HUES6 (cell line): ENCODE data around the gene NUDT15.
"Not testable (repeated sequence)": the region's sequence is repeated elsewhere in the genome, so short reads cannot be mapped to it uniquely, and the experiment has no call there.

Source experiments
- H3K27ac ChIP-seq: 2 replicates; pipeline ENCODE4 v1.7.0; 2013; ENCODE audit warnings: low read depth, mild to moderate bottlenecking, low read length, inconsistent platforms
- H3K27me3 ChIP-seq: 2 replicates; pipeline ENCODE4 v1.6.1; 2013; ENCODE audit warnings: low read length; ENCODE audit not compliant: control insufficient read depth, insufficient read depth
- H3K36me3 ChIP-seq: 2 replicates; pipeline ENCODE4 v1.6.1; 2013; ENCODE audit warnings: low read length; ENCODE audit not compliant: control insufficient read depth, insufficient read depth
- H3K4me1 ChIP-seq: 2 replicates; pipeline ENCODE4 v1.6.1; 2013; ENCODE audit warnings: low read length; ENCODE audit not compliant: control insufficient read depth, insufficient read depth
- H3K4me3 ChIP-seq: 2 replicates; pipeline ENCODE4 v1.5.1; 2013; ENCODE audit warnings: low read depth, low read length
- H3K9ac ChIP-seq: one replicate; pipeline ENCODE4 v1.6.1; 2013; ENCODE audit warnings: mild to moderate bottlenecking, low read length
- H3K9me3 ChIP-seq: 2 replicates; pipeline ENCODE4 v1.6.1; 2013; ENCODE audit warnings: low read depth, low read length; ENCODE audit not compliant: control insufficient read depth, insufficient read depth

The NUDT15 gene

DNA sequence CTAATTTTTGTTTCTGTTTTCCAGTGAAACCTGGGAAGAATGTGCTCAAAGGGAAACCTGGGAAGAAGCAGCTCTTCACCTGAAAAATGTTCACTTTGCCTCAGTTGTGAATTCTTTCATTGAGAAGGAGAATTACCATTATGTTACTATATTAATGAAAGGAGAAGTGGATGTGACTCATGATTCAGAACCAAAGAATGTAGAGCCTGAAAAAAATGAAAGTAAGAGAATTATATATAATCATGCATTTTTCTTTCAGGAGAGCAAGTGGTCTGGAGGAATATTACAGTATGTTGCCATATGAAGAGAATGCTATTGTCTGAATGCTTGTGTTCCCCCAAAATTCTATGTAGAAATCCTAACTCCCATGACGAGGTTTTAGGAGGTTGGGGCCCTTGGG lies 3.4 kb downstream of the NUDT15 start:
- Histone ChIP-seq H3K9ac (no peak overlapping the region), H3K36me3 (peaks cover 52% of the 10 kb centered on the region), H3K27ac (no peak overlapping the region), H3K4me1 (peaks cover 9% of the 10 kb centered on the region), H3K27me3 (no peaks in the 10 kb centered on the region), H3K4me3 (no peak overlapping the region), H3K9me3 (no peaks in the 10 kb centered on the region)

DNA sequence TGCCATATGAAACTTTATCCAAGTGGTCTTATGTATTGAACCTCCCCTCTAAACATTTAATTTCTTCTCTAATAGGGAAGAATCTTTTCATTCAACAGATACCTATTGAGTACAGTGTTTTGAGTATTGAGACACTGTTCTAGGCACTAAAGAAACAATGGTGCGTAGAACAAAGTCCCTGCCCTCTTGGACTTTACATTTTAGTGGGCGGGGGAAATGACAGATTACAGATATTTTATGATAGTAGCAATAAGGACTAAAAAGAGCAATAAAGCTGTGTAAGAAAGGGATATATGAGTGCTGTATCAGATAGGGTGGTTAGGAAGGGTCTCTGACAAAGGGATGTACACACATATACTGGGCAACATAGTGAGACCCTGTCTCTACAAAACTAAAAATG lies 5.4 kb downstream of the NUDT15 start:
- no peak overlapping the region for H3K9ac ChIP-seq
- no peaks in the 10 kb centered on the region for H3K9me3 ChIP-seq
- peaks cover 71% of the 10 kb centered on the region for H3K36me3 ChIP-seq
- H3K27ac ChIP-seq = no peak overlapping the region
- no peaks in the 10 kb centered on the region for H3K27me3 ChIP-seq
- no peak overlapping the region for H3K4me3 ChIP-seq
- peaks cover 4% of the 10 kb centered on the region; the same call in 1 of the 2 replicates for H3K4me1 ChIP-seq

DNA sequence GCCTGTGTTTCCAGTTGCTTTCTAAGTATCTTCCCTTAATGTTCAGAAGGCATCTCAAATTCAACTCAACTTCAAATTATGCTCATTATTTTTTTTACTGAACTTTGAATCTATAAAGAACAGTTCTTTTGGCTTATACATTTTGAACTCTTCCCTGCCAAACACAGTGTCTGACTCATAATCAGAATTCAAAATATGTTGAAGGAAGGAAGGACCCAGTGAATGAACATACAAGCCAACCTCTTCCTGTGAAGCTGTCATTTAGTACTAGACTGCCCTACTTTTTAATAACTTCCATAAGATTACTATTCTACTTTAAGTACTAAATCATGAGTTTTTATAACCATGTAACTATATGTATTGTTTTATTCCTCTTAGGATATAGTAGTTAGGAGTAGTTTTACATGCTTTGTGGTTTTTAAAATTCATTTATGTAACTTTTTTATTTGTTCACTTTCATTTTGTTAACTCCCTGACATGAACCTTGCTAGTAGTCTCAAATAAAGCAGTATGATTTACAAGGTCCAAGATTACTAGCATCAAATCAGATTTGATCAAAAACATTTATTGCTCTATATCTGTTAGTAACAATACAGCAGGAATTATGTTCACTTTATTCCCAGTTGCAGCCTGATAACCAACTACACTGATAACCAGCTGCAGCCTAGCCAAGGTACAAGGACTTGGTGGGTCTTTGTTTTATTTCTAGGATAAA lies 6.4 kb downstream of the NUDT15 start:
- H3K27ac ChIP-seq = no peak overlapping the region
- no peaks in the 10 kb centered on the region for H3K9me3 ChIP-seq
- peaks cover 2% of the 10 kb centered on the region; the same call in 1 of the 2 replicates for H3K4me1 ChIP-seq
- H3K27me3 ChIP-seq = no peaks in the 10 kb centered on the region
- no peak overlapping the region for H3K9ac ChIP-seq
- H3K4me3 ChIP-seq = no peak overlapping the region
- peaks cover 82% of the 10 kb centered on the region for H3K36me3 ChIP-seq

DNA sequence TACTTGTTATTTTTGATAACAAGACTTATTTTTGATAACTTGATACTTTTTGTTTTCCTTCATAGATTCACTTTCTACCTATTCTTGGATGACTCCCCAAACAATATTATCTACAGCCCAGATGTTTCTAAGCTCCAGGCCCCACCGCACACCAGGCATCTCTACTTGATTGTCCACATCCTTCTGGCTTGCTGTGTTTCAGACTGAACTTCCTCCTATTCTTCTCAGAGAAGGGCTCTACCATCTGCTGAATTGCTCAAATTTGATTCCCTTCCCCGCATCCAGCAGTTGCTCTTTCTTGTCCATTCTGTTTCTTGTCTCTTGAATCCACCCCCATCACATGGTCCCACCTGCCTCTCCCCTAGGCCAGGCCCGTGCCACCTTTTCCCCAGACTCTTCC lies 13.0 kb downstream of the NUDT15 start:
- Histone ChIP-seq H3K36me3 (peaks cover 82% of the 10 kb centered on the region), H3K27me3 (no peaks in the 10 kb centered on the region), H3K4me3 (no peak overlapping the region), H3K9me3 (no peaks in the 10 kb centered on the region), H3K4me1 (peaks cover under 1% of the 10 kb centered on the region; the same call in 1 of the 2 replicates), H3K9ac (no peak overlapping the region), H3K27ac (no peak overlapping the region)

DNA sequence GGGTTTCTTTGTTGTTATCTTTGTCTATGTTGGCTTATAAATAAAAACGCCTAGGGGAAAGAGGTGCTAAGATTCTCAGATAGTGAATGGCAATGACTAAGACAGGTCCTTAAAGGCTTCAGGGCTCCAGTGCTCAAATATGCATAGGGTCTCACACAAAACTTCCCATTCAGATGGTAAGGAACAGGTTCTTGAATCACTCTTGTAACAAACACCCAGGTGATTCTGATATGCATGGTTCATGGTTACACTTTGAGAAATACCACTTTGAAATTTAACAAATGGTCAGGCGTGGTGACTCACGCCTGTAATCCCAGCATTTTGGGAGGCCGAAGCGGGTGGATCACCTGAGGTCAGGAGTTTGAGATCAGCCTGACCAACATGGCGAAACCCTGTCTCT lies 17.1 kb downstream of the NUDT15 start:
- no peaks in the 10 kb centered on the region; the same call in 1 of the 2 replicates for H3K9me3 ChIP-seq
- peaks cover 7% of the 10 kb centered on the region; the same call in 1 of the 2 replicates for H3K4me1 ChIP-seq
- peaks cover 43% of the 10 kb centered on the region for H3K36me3 ChIP-seq
- H3K9ac ChIP-seq = no peak overlapping the region
- no peaks in the 10 kb centered on the region for H3K27me3 ChIP-seq
- no peak overlapping the region; the same call in 1 of the 2 replicates for H3K27ac ChIP-seq
- no peak overlapping the region for H3K4me3 ChIP-seq

DNA sequence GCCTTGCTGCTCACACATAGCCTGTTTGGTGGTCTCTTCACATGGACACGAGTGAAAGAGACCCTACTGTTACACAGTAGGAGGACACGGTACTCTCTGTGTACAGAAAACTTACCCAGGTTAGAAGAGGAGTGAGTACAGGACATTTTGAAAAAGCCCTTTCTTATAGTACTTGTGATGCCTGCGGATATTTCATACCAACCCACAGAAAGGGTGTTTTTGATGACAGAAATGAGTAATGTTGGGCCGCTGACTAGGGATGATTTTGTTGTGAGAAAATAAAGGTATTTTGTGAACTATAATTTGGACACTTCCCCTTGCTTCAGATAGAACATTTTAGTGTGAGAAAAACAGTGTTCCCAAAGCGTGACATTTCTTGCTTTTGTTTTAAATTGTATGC lies 18.2 kb downstream of the NUDT15 start:
- H3K27me3 ChIP-seq = no peaks in the 10 kb centered on the region
- H3K9ac ChIP-seq = peak overlapping the region; percentile 36
- no peak overlapping the region for H3K4me3 ChIP-seq
- no peaks in the 10 kb centered on the region; the same call in 1 of the 2 replicates for H3K9me3 ChIP-seq
- peaks cover 32% of the 10 kb centered on the region for H3K36me3 ChIP-seq
- peaks cover 7% of the 10 kb centered on the region; the same call in 1 of the 2 replicates for H3K4me1 ChIP-seq
- peak overlapping the region; percentile 43; the same call in 1 of the 2 replicates for H3K27ac ChIP-seq

DNA sequence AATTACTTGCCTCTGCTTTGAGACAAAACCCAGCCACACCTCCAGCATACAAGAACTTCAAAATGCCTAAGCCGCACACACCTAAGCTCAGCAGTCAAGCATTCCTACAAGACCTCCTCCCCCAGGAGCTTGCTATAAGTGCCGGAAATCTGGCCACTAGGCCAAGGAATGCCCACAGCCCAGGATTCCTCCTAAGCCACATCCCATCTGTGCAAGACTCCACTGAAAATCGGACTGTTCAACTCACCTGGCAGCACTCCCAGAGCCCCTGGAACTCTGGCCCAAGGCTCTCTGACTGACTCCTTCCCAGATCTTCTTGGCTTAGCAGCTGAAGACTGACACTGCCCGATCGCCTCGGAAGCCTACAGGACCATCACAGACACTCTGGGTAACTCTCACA lies 21.0 kb downstream of the NUDT15 start:
- H3K27ac ChIP-seq, H3K27me3 ChIP-seq, H3K9me3 ChIP-seq, H3K4me3 ChIP-seq, H3K9ac ChIP-seq: not testable (repeated sequence)
- Histone ChIP-seq H3K36me3 (peaks cover 18% of the 10 kb centered on the region), H3K4me1 (peaks cover 16% of the 10 kb centered on the region; the same call in 1 of the 2 replicates)

DNA sequence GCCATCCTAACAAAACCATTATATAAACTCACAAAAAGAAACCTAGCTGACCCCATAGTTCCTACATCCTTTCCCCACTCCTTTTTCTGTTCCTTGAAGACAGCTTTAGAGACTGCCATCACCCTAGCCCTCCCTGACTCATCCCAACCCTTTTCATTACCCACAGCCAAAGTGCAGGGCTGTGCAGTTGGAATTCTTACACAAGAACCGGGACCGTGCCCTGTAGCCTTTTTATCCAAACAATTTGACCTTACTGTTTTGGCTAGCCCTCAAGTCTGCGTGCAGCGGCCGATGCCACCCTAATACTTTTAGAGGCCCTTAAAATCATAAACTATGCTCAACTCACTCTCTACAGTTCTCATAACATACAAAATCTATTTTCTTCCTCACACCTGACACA lies 22.4 kb downstream of the NUDT15 start:
- H3K27ac ChIP-seq, H3K9ac ChIP-seq, H3K9me3 ChIP-seq, H3K27me3 ChIP-seq: not testable (repeated sequence)
- peaks cover 16% of the 10 kb centered on the region; the same call in 1 of the 2 replicates for H3K4me1 ChIP-seq
- H3K4me3 ChIP-seq = peak overlapping the region; percentile 27; the same call in 1 of the 2 replicates
- H3K36me3 ChIP-seq = peaks cover 23% of the 10 kb centered on the region

DNA sequence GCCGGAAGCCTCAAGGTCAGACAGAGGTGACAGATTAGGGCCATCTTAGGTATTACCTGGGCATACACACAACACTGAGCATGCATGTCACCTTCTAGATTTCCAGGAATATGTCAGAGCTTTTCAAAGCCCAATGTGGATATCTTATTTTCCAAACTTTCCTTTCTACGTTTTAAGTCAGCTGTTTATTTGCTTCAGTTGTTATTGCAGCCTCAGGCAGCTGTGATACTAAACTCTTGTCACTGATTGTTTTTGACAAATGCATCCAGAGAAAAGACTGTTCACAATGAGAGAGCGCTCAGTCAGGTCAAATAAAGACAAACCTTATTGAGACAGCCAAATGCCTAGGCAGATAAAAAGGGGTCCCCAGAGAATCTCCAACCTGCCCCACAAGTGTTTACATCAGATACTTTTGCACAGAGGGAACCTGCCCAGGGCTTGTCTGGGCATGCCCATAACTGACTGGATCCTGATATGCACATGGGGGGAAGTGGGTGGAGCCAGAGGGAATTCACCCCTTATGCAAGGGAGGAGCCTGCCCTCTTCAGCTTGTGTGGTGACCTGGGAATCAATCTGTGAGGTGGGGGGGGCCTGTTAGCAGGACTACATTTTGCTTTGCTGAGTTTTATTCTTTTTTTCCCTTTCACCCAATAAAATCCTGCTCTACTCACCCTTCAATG lies 28.9 kb downstream of the NUDT15 start:
- peak overlapping the region; percentile 68; the same call in 1 of the 2 replicates for H3K27ac ChIP-seq
- H3K9me3 ChIP-seq = peaks cover 58% of the 10 kb centered on the region
- H3K4me1 ChIP-seq = peaks cover 8% of the 10 kb centered on the region; the same call in 1 of the 2 replicates
- H3K9ac ChIP-seq = no peak overlapping the region
- H3K27me3 ChIP-seq = no peaks in the 10 kb centered on the region
- peaks cover 88% of the 10 kb centered on the region for H3K36me3 ChIP-seq
- H3K4me3 ChIP-seq = no peak overlapping the region; the same call in 1 of the 2 replicates

DNA sequence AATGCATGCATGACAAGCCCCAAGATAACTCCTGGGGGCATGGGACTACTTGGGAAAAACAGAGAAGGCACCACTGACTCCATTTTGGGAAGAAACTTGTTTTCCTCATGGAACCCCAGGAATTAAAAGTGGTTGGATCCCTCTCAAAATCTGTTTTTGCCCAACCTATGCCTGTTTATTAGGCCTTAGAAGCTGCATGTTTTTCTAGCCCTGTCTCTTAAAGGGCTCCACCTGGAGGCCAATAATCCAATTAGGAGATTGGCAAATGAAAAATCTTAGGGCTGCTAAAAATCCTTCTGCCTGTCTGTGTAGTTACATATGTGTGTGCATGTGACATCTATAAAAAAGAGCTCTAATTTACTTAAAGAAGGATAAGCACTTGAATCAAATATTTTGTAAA lies 30.5 kb downstream of the NUDT15 start:
- no peak overlapping the region for H3K4me3 ChIP-seq
- no peak overlapping the region for H3K27ac ChIP-seq
- H3K9me3 ChIP-seq = peaks cover 74% of the 10 kb centered on the region
- no peaks in the 10 kb centered on the region for H3K27me3 ChIP-seq
- no peaks in the 10 kb centered on the region for H3K4me1 ChIP-seq
- H3K36me3 ChIP-seq = peaks cover 94% of the 10 kb centered on the region
- no peak overlapping the region for H3K9ac ChIP-seq

DNA sequence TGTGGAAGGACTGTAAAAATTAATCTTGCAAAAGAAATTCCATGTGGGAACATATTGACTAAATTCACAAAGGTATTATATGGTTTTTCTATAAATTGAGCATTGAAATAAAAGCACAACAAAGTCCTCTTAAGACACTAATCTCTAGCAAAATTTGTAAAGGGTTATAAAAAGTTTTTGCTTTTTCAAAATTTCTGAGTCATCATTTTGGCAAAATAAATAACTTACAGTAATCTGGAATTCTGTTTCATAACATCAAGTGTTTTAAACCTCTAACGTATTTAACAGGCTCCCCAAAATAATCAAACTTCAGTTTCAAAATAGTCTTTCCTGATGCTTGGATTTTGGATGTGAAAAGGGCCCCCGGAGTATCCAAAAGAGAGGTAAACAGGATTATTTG lies 31.4 kb downstream of the NUDT15 start:
- Histone ChIP-seq H3K9ac (no peak overlapping the region), H3K9me3 (peaks cover 81% of the 10 kb centered on the region), H3K4me1 (no peaks in the 10 kb centered on the region), H3K27ac (no peak overlapping the region), H3K27me3 (no peaks in the 10 kb centered on the region), H3K36me3 (peaks cover 98% of the 10 kb centered on the region), H3K4me3 (no peak overlapping the region)
